ENCODE data around the gene SEMA3A.

The SEMA3A gene

GRCh38 chr7:84210301-84210700 lies 15.7 kb upstream of the SEMA3A start:
- no peak overlapping the region for H3K4me3 ChIP-seq (ENCODE audit: low read depth, low read length)
- no peak for TF ChIP-seq CTCF (IDR thresholded peaks at IDR 0.05; ENCODE audit: low read depth, low read length)

GRCh38 chr7:84209006-84209405 lies 14.4 kb upstream of the SEMA3A start:
- no peak for TF ChIP-seq CTCF (IDR thresholded peaks at IDR 0.05; ENCODE audit: low read depth, low read length)
- no peak overlapping the region for H3K4me3 ChIP-seq (ENCODE audit: low read depth, low read length)

GRCh38 chr7:84207615-84208014 lies 13.0 kb upstream of the SEMA3A start:
- no peak overlapping the region for H3K4me3 ChIP-seq (ENCODE audit: low read depth, low read length)

GRCh38 chr7:84207025-84207424 lies 12.4 kb upstream of the SEMA3A start:
- no peak for TF ChIP-seq CTCF (IDR thresholded peaks at IDR 0.05; ENCODE audit: low read depth, low read length)
- no peak overlapping the region for H3K4me3 ChIP-seq (ENCODE audit: low read depth, low read length)

More at GRCh38 chr7:84207615-84208014, 13.0 kb upstream of the SEMA3A start:
- no peak for TF ChIP-seq CTCF (IDR thresholded peaks at IDR 0.05; ENCODE audit: low read depth, low read length)

GRCh38 chr7:84204655-84205054 lies 10.1 kb upstream of the SEMA3A start:
- TF ChIP-seq CTCF (IDR thresholded peaks at IDR 0.05; ENCODE audit: low read depth, low read length): no peak
- no peak overlapping the region for H3K4me3 ChIP-seq (ENCODE audit: low read depth, low read length)

GRCh38 chr7:84202855-84203254 lies 8.3 kb upstream of the SEMA3A start:
- H3K4me3 ChIP-seq (ENCODE audit: low read depth, low read length): no peak overlapping the region
- no peak for TF ChIP-seq CTCF (IDR thresholded peaks at IDR 0.05; ENCODE audit: low read depth, low read length)

GRCh38 chr7:84200859-84201258 lies 6.3 kb upstream of the SEMA3A start:
- H3K4me3 ChIP-seq (ENCODE audit: low read depth, low read length): no peak overlapping the region
- TF ChIP-seq CTCF (IDR thresholded peaks at IDR 0.05; ENCODE audit: low read depth, low read length): no peak
